HepG2 (cell line): ENCODE data around the gene ACTR10. TPM values are rescaled to one million over a fixed set of nuclear protein-coding genes. Genes with fewer than 3 reads are reported as not detected.

ENCODE experiments used
- HDAC1 ChIP-seq: sonication (generic); formaldehyde crosslinking; IDR thresholded peaks from 2 replicates; pipeline ENCODE4 v1.5.1; 2020; ENCODE audit warnings: mild to moderate bottlenecking, missing genetic modification reagents
- HDAC6 ChIP-seq: fragments of 200-600 bp; sonication (generic); IDR thresholded peaks from 2 replicates; pipeline ENCODE4 v1.7.0; 2017; ENCODE audit warnings: mild to moderate bottlenecking, antibody characterized with exemption, low read length, low read depth
- HOMEZ ChIP-seq: IDR thresholded peaks from 2 replicates; pipeline ENCODE4 v1.6.1; 2016; ENCODE audit warnings: low read depth
- SPEN ChIP-seq: sonication (generic); formaldehyde crosslinking; IDR thresholded peaks from 2 replicates; pipeline ENCODE4 v1.5.1; 2020; ENCODE audit warnings: low read depth, mild to moderate bottlenecking, missing genetic modification reagents
- ZBTB7A ChIP-seq: sonication (generic); formaldehyde crosslinking; IDR thresholded peaks from 2 replicates; pipeline ENCODE4 v1.8.0; 2022; ENCODE audit warnings: mild to moderate bottlenecking, missing genetic modification reagents
- ZFP91 ChIP-seq: sonication (generic); formaldehyde crosslinking; IDR thresholded peaks from 2 replicates; pipeline ENCODE4 v1.9.0; 2022; ENCODE audit warnings: missing genetic modification reagents, mild to moderate bottlenecking, borderline replicate concordance
- ZNF281 ChIP-seq: sonication (generic); formaldehyde crosslinking; IDR thresholded peaks from 2 replicates; pipeline ENCODE4 v1.4.0; 2020; ENCODE audit warnings: missing genetic modification reagents, borderline replicate concordance
- ZNF530 ChIP-seq: sonication (generic); formaldehyde crosslinking; IDR thresholded peaks from 2 replicates; pipeline ENCODE4 v1.5.0; 2020; ENCODE audit warnings: low read depth, mild to moderate bottlenecking, missing genetic modification reagents
- ZNF687 ChIP-seq: sonication (generic); formaldehyde crosslinking; IDR thresholded peaks from 2 replicates; pipeline ENCODE4 v1.5.1; 2020; ENCODE audit warnings: mild to moderate bottlenecking, missing genetic modification reagents, moderate library complexity
- ZNF746 ChIP-seq: sonication (generic); formaldehyde crosslinking; IDR thresholded peaks from 2 replicates; pipeline ENCODE4 v1.8.0; 2022; ENCODE audit warnings: mild to moderate bottlenecking, missing genetic modification reagents
- polyA plus RNA-seq, 8 experiments: library from polyadenylated mRNA; depleted of rRNA in 3 of 8; stranded (reverse) in 7 of 8; unstranded in 1 of 8; fragments of >200 nt; fragmentation: Illumina TruSeq in 4 of 8; extraction: Trizol in 4 of 8; gene quantifications; 2 replicates each; pipeline versions ENCODE4 v1.2.1 to v1.2.3, GENCODE V29; 2011 to 2016; ENCODE audit warnings: low read depth in 4 of 8, missing spikeins in 1 of 8, mixed read lengths in 1 of 8; ENCODE audit not compliant: insufficient read depth in 1 of 8
- total RNA-seq, 5 experiments: library from RNA; depleted of rRNA; stranded (reverse); fragments of >200 nt; fragmentation: Illumina TruSeq; extraction: Trizol; gene quantifications; 2 replicates each; pipeline ENCODE4 v1.2.3, GENCODE V29; 2016; ENCODE audit warnings: low read depth in 1 of 5

The ACTR10 gene
- total and polyA plus RNA-seq, 2 of the 13 experiments (the other 11 are each of a cell fraction or from before 2014, with no cell fraction given) = 30.0 to 41.3 TPM

GRCh38 chr14:58151133-58152013 is 48.6 kb upstream of the ACTR10 start (continued):
- TF ChIP-seq ZFP91 (CRISPR knock-in tag) = peak; percentile 17; the same call in 1 of the 2 replicates
- TF ChIP-seq HOMEZ = no peak
- TF ChIP-seq HDAC1 (CRISPR knock-in tag) = peak; percentile 51; the same call in 1 of the 2 replicates
- TF ChIP-seq ZBTB7A (CRISPR knock-in tag) = no peak
- no peak for TF ChIP-seq ZNF281 (CRISPR knock-in tag)
- no peak for TF ChIP-seq HDAC6
- TF ChIP-seq ZNF530 (CRISPR knock-in tag) = no peak
- TF ChIP-seq SPEN (CRISPR knock-in tag) = 0 out of 2 replicates have a peak, but pooled peaks have one; percentile 34
- no peak for TF ChIP-seq ZNF746 (CRISPR knock-in tag)
- peak; percentile 50; the same call in 1 of the 2 replicates for TF ChIP-seq ZNF687
- TF ChIP-seq, all 625 proteins: peak for 11
